DMS153 treated with DMSO at 0.1 percent for 48 hours (cell line): ENCODE measurements around the gene FOXI1.

ENCODE experiments used
- DNase-seq: peaks from one replicate; lab custom pipeline; 2025; ENCODE audit not compliant: unreplicated experiment; lab: John Stamatoyannopoulos, UW

FOXI1 gene

DNA sequence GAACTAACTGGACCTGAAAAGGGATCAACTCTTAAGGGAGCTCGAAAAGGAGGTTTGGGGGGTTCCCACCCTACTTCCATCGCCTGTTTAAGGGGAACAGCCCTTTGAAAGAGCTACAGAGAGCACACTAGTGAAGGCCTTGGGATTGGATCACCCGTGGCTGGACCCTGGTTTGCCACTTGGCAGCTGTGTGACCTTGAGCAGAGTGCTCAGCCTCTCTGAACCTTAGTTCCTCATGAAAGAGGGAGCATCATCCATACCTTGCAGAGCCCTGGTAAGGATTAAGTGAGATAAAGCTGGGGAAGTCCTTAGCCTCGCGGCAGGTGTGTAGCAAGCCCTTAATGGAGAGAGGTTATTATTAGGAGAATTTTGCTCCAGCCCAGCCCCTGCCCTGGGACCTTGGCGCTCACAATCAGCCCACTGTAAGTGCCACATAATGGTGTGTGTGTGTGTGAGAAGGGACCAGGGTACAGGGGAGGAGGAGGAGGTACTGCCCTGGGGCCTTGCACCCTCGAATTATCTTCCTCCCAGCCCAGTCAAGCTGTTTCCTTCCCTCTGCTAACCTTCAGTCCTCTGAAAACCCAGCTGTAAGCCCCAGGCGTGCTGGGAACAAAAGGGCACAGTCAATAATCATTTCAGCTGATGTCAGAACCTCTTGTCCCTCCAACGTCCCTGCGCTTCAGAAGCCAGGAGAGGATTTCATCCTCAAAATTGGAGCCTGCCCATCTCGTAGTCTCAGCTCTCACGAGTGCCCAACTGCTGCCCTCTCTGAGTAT is 42.9 kb downstream of the FOXI1 start:
- no peak for DNase-seq

DNA sequence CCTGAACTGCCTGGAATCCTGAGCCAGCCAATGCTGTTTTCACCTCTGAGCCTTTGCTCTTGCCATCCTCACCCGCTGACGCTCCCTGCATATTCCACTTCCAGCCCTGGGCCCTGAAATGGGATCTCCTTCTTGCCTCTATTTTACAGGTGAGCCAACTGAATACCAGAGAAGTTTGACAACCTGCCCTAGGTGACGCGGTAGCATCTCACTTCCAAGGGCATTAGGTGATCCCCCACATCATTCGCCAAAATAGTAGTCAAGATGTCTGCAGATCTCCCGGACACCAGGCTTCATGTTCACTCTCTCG is 43.5 kb downstream of the FOXI1 start:
- DNase-seq, result no peak

DNA sequence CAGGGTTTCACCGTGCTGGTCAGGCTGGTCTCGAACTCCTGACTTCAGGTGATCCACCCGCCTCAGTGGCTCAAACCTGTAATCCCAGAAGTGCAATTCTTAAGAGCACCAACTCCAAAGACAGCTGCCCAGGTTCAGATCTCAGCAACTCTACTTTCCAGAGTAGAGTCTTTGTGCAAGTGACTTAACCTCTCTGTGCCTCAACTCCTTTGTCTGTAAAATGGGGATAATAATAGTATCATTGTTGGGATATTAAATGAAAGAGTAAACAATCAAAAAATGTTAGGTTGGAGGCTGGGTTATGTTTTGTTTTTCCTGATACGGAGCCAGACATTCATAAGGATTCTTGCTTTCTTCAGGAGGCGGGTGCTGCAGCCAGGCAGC is 45.0 kb downstream of the FOXI1 start:
- no peak for DNase-seq

DNA sequence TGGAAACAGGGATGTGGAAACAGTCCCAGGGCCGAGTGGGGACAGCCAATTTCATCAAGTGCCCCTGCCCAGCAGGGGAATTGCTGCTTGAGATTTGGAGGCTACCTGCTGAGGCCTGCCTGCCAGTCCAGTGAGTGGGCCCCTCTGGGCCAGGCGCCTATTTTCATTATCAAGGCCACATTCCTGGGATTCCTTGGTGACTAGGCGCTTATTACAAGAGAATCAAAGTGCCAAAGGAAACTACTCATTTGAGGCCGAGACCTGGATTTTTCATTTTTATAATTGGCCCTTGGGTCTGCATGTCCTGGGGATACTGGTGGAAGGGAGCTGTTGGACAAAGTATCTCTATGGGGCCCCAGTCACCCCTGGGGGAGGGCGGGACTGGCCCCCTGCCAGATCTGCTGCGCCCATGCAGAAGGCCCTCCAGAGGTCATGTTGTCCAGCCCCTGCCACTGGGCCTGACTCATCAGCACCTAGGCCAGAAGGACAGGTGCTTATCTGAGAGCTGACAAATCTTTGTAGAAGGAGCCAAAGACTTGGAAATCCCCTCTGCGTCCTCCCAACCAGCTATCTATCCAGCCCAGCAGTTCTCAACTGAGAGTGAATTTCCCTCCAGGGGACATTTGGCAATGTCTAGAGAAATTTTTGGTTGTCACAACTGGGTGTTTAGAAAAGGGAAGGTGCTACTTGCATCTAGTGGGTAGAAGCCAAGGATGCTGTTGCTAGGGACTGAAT is 45.6 kb downstream of the FOXI1 start:
- no peak for DNase-seq

DNA sequence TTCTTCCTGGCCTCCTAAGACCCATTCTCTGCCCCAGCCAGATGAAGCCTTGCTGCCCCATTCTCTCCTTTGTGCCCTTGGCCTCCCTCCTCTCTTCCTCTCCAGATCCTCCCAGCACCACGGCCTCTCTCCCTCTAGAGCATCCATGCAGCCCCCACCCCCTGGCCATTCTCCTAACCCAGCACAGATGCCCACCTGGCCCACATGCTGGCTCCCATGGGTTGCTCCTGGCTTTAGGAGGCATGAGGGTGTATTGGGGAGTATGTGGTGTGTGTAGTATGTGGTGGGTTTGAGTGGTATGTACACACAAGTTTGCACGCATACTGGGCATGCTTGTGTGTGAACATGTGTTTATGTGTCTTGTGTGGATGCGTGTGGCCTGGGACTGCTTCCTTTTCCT is 47.1 kb downstream of the FOXI1 start:
- no peak for DNase-seq

DNA sequence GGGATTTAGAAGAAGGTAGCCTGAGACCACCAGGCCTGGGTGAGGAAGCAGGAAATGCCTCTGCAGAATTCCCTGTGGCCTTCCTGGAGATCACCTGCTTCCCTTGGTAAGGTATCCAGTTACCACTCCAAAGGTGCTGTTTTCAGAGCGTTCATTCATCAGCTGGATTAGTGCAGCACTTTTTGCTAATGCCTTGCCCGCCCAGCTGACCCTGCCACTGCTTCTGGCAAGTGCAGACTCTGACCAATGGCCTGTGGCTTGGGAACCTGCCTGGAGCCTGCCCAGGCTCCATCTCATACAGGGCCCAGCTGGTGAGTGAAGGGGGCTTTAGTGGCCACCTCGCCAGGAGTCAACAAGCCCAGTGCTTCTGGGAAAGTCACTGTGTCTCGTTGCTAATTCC is 48.6 kb downstream of the FOXI1 start:
- no peak for DNase-seq

DNA sequence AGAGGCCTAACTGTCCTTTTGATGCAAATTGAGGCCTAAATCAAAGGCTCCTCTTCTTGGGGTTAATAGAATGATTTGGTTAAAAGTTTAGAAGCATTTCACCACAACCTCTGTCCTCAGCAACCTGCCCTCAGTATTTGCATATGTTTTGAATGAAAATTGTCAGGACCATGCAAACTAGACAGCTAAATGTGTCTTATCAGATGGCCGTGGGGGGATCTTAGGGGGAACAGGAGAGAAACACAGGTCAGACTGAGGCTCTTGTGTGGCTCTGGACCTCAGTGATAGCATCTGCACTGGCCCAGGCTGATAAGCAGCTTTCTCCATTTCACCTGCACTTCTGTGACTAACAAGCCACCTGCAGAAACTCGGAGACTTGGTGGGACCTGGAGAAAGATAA is 49.0 kb downstream of the FOXI1 start:
- DNase-seq, result no peak

DNA sequence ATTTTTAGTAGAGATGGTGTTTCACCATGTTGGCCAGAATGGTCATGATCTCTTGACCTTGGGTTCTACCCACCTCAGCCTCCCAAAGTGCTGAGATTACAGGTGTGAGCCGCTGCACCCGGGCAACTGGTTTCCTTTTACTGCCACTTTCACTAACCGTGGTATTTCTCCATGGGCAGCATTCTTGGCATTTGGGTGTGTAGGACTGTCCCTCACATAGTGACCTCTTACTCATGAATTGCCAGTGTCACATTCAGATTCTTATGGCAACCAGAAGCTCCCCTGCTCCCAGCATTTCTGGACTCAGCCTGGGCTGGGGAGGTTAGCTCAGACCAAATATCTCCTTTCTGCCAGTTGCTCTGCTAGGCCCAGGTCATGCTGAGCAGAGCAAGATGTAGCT is 50.1 kb downstream of the FOXI1 start:
- DNase-seq, result no peak

DNA sequence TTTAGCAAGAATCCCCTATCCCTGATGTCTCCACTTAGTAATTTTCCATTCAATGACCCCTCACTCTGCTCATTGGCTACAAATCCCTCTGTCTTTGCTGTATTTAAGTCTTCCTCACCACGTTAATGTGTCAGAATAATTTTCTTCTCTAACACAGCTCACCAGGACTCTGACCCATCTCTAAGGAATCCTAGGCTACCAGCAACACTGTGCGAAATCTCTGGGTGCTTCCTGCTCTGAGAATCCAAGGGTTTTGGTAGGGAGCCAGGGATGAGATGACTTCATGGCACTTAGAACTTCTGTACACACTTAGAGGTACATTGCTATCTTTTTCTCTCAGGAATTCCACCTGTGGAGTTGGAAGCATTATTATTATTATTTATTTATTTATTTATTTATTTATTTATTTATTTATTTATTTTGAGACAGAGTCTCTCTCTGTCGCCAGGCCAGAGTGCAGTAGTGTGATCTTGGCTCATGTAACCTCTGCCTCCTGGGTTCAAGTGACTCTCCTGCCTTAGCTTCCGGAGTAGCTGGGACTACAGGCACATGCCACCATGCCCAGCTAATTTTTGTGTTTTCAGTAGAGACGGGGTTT is 53.5 kb downstream of the FOXI1 start:
- no peak for DNase-seq
